ENCODE data around the gene IRS2.

IRS2 gene

DNA sequence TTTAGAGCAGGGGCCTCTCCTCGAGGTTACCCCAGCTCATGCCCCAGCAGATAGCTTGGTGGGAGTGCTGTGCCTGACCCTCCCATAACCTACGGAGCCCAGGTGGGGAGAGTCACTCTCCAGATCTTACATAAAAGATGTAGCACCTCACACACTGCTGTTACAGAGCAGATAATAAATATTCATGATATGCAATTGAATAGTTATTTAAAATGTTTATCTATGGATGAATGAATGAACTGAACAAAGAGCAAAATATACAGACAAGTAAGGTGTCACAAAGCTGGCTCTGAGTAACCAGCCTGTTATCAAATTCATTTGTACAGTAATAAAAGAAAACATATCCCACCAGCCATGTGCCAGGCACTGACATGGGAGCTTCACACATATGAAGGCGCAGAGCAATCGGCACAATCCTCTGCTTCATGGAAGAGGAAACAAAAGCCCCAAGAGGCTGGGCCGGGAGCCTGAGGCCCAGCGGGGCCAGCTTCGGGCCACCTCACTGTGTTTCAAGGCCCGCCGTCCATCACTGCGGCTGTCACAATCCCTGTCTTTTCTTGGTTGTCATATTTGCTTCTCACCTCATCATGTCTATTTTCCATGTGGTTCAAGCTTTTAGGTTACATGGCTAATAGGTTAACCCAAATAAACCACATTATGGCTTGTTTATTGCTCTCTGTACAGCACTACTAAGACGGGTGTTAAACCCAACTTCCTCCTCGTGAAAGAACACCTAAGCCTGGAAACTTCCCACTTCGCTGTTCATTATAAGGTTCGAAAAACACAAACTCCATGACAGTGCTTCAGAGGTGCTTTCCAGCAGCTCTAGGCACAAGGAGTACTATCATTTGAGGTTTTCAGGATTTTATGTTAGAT is 78.4 kb downstream of the IRS2 start:
- no peak for DNase-seq (ENCODE audit: low read depth in 3 of 3, low spot score in 1 of 3)

- no peak for DNase-seq (ENCODE audit: low read depth in 3 of 3, low spot score in 1 of 3)
Measured at GRCh38 chr13:109707044-109707741, 79.2 kb downstream of the IRS2 start.

GRCh38 chr13:109706015-109706715 is 80.2 kb downstream of the IRS2 start:
- no peak for DNase-seq (ENCODE audit: low read depth in 3 of 3, low spot score in 1 of 3)

- no peak for DNase-seq (ENCODE audit: low read depth in 3 of 3, low spot score in 1 of 3)
Measured at GRCh38 chr13:109704771-109705635, 81.4 kb downstream of the IRS2 start.

DNA sequence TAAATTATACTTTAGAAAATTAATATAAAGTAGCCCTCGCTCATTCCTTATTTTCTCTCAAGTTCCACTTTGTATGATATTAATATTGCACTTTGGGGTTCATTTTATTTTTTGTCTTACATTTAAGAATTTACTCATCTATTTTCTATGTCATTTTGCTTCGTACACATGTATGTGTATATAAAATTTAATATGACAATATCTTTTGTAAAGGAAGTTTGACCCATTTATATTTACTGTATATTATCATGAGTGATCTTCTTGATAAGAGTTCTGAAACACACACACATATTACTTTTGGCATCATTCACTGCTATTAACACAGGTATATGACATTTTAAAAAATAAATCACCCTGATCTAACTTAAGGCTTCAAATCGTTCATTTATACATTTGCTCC is 83.1 kb downstream of the IRS2 start:
- DNase-seq (ENCODE audit: low read depth in 3 of 3, low spot score in 1 of 3): no peak
